Measurements from ENCODE around the gene LRRC42.

The LRRC42 gene

GRCh38 chr1:53946252-53947171, at the start of gene LRRC42:
Gene LRRC42, plus strand, starts transcription at chr1:53946350. Its CDS starts 5,650 bp downstream, at chr1:53952000.
- Histone ChIP-seq H3K4me3 (ENCODE audit: low read depth in 1 of 2, low read length in 2 of 2) (peak within 1 kb of the TSS; percentile 80 to 84), H3K27me3 (ENCODE audit: low read depth, low read length) (no peaks in the 10 kb centered on the region), H3K27ac (ENCODE audit: low read length) (peak within 1 kb of the TSS; percentile 70), H3K4me1 (ENCODE audit: control insufficient read depth in 1 of 2, insufficient read depth in 2 of 2, low read length in 2 of 2) (peaks cover 5 to 30% of the 10 kb centered on the region in 2 donors), H3K36me3 (ENCODE audit: control insufficient read depth in 1 of 2, insufficient read depth in 2 of 2, low read length in 2 of 2) (no peaks in the 10 kb centered on the region), H3K9me3 (ENCODE audit: control insufficient read depth in 1 of 2, low read length in 2 of 2) (no peaks in the 10 kb centered on the region)

- Histone ChIP-seq H3K4me3 (ENCODE audit: low read depth in 1 of 2, low read length in 2 of 2) (no peak overlapping the region), H3K4me1 (ENCODE audit: control insufficient read depth in 1 of 2, insufficient read depth in 2 of 2, low read length in 2 of 2) (peaks cover 7 to 23% of the 10 kb centered on the region in 2 donors), H3K9me3 (ENCODE audit: control insufficient read depth in 1 of 2, low read length in 2 of 2) (no peaks in the 10 kb centered on the region), H3K27ac (ENCODE audit: low read length) (no peak overlapping the region), H3K27me3 (ENCODE audit: low read depth, low read length) (no peaks in the 10 kb centered on the region), H3K36me3 (ENCODE audit: control insufficient read depth in 1 of 2, insufficient read depth in 2 of 2, low read length in 2 of 2) (no peaks in the 10 kb centered on the region)
These were observed 49.4 kb upstream of the LRRC42 start for GRCh38 chr1:53896635-53897229.

GRCh38 chr1:53899206-53899628, 46.9 kb upstream of the LRRC42 start:
- Histone ChIP-seq H3K4me1 (ENCODE audit: control insufficient read depth in 1 of 2, insufficient read depth in 2 of 2, low read length in 2 of 2) (peaks cover 7 to 23% of the 10 kb centered on the region in 2 donors), H3K36me3 (ENCODE audit: control insufficient read depth in 1 of 2, insufficient read depth in 2 of 2, low read length in 2 of 2) (no peaks in the 10 kb centered on the region), H3K27ac (ENCODE audit: low read length) (no peak overlapping the region), H3K27me3 (ENCODE audit: low read depth, low read length) (no peaks in the 10 kb centered on the region), H3K4me3 (ENCODE audit: low read depth in 1 of 2, low read length in 2 of 2) (no peak overlapping the region), H3K9me3 (ENCODE audit: control insufficient read depth in 1 of 2, low read length in 2 of 2) (no peaks in the 10 kb centered on the region)

DNA sequence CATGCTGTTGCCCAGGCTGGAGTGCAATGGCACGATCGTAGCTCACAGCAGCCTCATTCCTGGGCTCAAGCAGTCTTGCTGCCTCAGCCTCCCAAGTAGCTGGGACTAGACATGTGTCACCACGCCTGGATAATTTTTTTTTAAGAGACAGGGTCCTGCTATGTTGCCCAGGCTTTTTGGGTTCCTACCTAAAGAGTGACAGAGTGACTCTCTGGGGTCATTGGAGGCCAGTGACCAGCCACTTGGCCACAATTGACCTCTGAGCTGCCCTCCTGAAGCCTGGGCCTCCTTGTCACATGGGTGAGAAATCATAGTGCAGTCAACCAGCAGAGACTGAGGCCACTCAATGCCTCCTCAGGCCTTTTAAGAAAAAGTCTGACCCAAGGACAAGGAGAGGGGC, 46.4 kb upstream of the LRRC42 start:
- H3K36me3 ChIP-seq (ENCODE audit: control insufficient read depth in 1 of 2, insufficient read depth in 2 of 2, low read length in 2 of 2) = no peaks in the 10 kb centered on the region
- no peaks in the 10 kb centered on the region for H3K9me3 ChIP-seq (ENCODE audit: control insufficient read depth in 1 of 2, low read length in 2 of 2)
- H3K27me3 ChIP-seq (ENCODE audit: low read depth, low read length) = no peaks in the 10 kb centered on the region
- no peak overlapping the region for H3K27ac ChIP-seq (ENCODE audit: low read length)
- no peak overlapping the region for H3K4me3 ChIP-seq (ENCODE audit: low read depth in 1 of 2, low read length in 2 of 2)
- peaks cover 7 to 23% of the 10 kb centered on the region in 2 donors for H3K4me1 ChIP-seq (ENCODE audit: control insufficient read depth in 1 of 2, insufficient read depth in 2 of 2, low read length in 2 of 2)

DNA sequence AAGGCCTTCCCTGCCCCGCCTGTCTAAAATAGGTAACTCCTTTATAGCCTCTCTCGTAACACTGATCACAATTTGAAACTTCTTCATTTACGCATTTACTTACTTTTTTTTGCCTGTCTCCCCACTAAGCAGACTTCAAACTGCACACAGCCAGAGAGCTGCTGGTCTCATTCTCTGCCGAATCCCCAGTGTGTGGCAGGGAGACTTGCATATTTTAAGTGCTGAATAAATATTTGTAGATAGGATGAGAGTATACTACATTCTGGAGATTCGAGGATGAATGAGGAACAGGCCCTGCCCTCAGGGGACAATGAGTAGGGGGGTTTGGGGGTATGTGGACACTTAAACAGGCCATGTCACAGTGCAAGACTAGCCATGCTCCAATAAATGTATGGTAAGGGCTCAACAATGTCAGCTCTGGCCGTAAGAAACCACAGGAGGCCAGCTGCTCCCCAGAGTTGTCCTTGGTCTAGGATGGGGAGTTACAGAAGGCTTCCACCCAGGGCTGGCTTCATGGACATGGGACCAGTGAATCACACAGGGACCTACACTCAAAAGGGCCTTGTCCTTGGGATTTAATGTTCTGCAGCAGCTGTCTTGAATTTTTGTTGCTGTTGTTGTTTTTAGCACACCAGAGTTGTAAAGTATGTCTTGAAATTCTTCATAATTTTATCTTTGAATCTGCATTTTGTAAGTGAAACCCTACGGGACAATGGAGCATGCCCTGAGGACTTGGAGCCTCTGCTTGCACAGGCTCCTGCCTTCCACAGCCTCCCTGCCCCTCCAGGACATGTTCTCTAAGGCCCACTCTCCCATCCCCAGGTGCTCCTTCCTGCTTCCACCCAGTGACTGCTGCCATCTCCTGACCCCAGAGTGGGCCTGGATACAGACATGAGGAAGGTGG, 43.7 kb upstream of the LRRC42 start:
- H3K27me3 ChIP-seq (ENCODE audit: low read depth, low read length) = no peaks in the 10 kb centered on the region
- no peak overlapping the region for H3K4me3 ChIP-seq (ENCODE audit: low read depth in 1 of 2, low read length in 2 of 2)
- H3K27ac ChIP-seq (ENCODE audit: low read length) = no peak overlapping the region
- no peaks in the 10 kb centered on the region for H3K36me3 ChIP-seq (ENCODE audit: control insufficient read depth in 1 of 2, insufficient read depth in 2 of 2, low read length in 2 of 2)
- peaks cover 7 to 15% of the 10 kb centered on the region in 2 donors for H3K4me1 ChIP-seq (ENCODE audit: control insufficient read depth in 1 of 2, insufficient read depth in 2 of 2, low read length in 2 of 2)
- H3K9me3 ChIP-seq (ENCODE audit: control insufficient read depth in 1 of 2, low read length in 2 of 2) = no peaks in the 10 kb centered on the region

GRCh38 chr1:53905509-53905908, 40.6 kb upstream of the LRRC42 start:
- H3K27ac ChIP-seq (ENCODE audit: low read length) = no peak overlapping the region
- H3K9me3 ChIP-seq (ENCODE audit: control insufficient read depth in 1 of 2, low read length in 2 of 2) = no peaks in the 10 kb centered on the region
- no peaks in the 10 kb centered on the region for H3K27me3 ChIP-seq (ENCODE audit: low read depth, low read length)
- no peak overlapping the region for H3K4me3 ChIP-seq (ENCODE audit: low read depth in 1 of 2, low read length in 2 of 2)
- H3K36me3 ChIP-seq (ENCODE audit: control insufficient read depth in 1 of 2, insufficient read depth in 2 of 2, low read length in 2 of 2) = no peaks in the 10 kb centered on the region
- no peaks in the 10 kb centered on the region for H3K4me1 ChIP-seq (ENCODE audit: control insufficient read depth in 1 of 2, insufficient read depth in 2 of 2, low read length in 2 of 2)

GRCh38 chr1:53906121-53906520, 40.0 kb upstream of the LRRC42 start:
- Histone ChIP-seq H3K27ac (ENCODE audit: low read length) (no peak overlapping the region), H3K27me3 (ENCODE audit: low read depth, low read length) (no peaks in the 10 kb centered on the region), H3K36me3 (ENCODE audit: control insufficient read depth in 1 of 2, insufficient read depth in 2 of 2, low read length in 2 of 2) (no peaks in the 10 kb centered on the region), H3K9me3 (ENCODE audit: control insufficient read depth in 1 of 2, low read length in 2 of 2) (no peaks in the 10 kb centered on the region), H3K4me1 (ENCODE audit: control insufficient read depth in 1 of 2, insufficient read depth in 2 of 2, low read length in 2 of 2) (no peaks in the 10 kb centered on the region), H3K4me3 (ENCODE audit: low read depth in 1 of 2, low read length in 2 of 2) (no peak overlapping the region)

GRCh38 chr1:53909946-53910345, 36.2 kb upstream of the LRRC42 start:
- H3K9me3 ChIP-seq (ENCODE audit: control insufficient read depth in 1 of 2, low read length in 2 of 2) = no peaks in the 10 kb centered on the region
- no peak overlapping the region for H3K27ac ChIP-seq (ENCODE audit: low read length)
- no peaks in the 10 kb centered on the region for H3K4me1 ChIP-seq (ENCODE audit: control insufficient read depth in 1 of 2, insufficient read depth in 2 of 2, low read length in 2 of 2)
- no peak overlapping the region for H3K4me3 ChIP-seq (ENCODE audit: low read depth in 1 of 2, low read length in 2 of 2)
- no peaks in the 10 kb centered on the region for H3K27me3 ChIP-seq (ENCODE audit: low read depth, low read length)
- peaks cover 0 to 9% of the 10 kb centered on the region in 2 donors for H3K36me3 ChIP-seq (ENCODE audit: control insufficient read depth in 1 of 2, insufficient read depth in 2 of 2, low read length in 2 of 2)

GRCh38 chr1:53911442-53911841, 34.7 kb upstream of the LRRC42 start:
- Histone ChIP-seq H3K4me3 (ENCODE audit: low read depth in 1 of 2, low read length in 2 of 2) (no peak overlapping the region), H3K27me3 (ENCODE audit: low read depth, low read length) (no peaks in the 10 kb centered on the region), H3K9me3 (ENCODE audit: control insufficient read depth in 1 of 2, low read length in 2 of 2) (no peaks in the 10 kb centered on the region), H3K36me3 (ENCODE audit: control insufficient read depth in 1 of 2, insufficient read depth in 2 of 2, low read length in 2 of 2) (peaks cover 4 to 12% of the 10 kb centered on the region in 2 donors), H3K4me1 (ENCODE audit: control insufficient read depth in 1 of 2, insufficient read depth in 2 of 2, low read length in 2 of 2) (no peaks in the 10 kb centered on the region), H3K27ac (ENCODE audit: low read length) (no peak overlapping the region)

GRCh38 chr1:53913352-53914033, 32.7 kb upstream of the LRRC42 start:
- no peaks in the 10 kb centered on the region for H3K4me1 ChIP-seq (ENCODE audit: control insufficient read depth in 1 of 2, insufficient read depth in 2 of 2, low read length in 2 of 2)
- H3K36me3 ChIP-seq (ENCODE audit: control insufficient read depth in 1 of 2, insufficient read depth in 2 of 2, low read length in 2 of 2) = peaks cover 4 to 12% of the 10 kb centered on the region in 2 donors
- H3K9me3 ChIP-seq (ENCODE audit: control insufficient read depth in 1 of 2, low read length in 2 of 2) = no peaks in the 10 kb centered on the region
- H3K27ac ChIP-seq (ENCODE audit: low read length) = no peak overlapping the region
- no peaks in the 10 kb centered on the region for H3K27me3 ChIP-seq (ENCODE audit: low read depth, low read length)
- no peak overlapping the region for H3K4me3 ChIP-seq (ENCODE audit: low read depth in 1 of 2, low read length in 2 of 2)

All from muscle layer of duodenum (tissue), 2 donors.